DND-41 (cell line): ENCODE measurements around the gene TSPAN9.

Experiments used
- CTCF ChIP-seq: IDR thresholded peaks from 2 replicates; pipeline ENCODE4 v1.5.1; 2012; ENCODE audit warnings: borderline replicate concordance, low read length, moderate library complexity, mild to moderate bottlenecking; ENCODE audit not compliant: poor library complexity, severe bottlenecking; ENCODE audit errors: extremely low read depth
- EZH2 ChIP-seq: IDR thresholded peaks from 3 replicates; pipeline ENCODE4 v1.6.1; 2012; ENCODE audit warnings: borderline replicate concordance, low read depth, mild to moderate bottlenecking, moderate library complexity, low read length, inconsistent platforms; ENCODE audit not compliant: severe bottlenecking

DNA sequence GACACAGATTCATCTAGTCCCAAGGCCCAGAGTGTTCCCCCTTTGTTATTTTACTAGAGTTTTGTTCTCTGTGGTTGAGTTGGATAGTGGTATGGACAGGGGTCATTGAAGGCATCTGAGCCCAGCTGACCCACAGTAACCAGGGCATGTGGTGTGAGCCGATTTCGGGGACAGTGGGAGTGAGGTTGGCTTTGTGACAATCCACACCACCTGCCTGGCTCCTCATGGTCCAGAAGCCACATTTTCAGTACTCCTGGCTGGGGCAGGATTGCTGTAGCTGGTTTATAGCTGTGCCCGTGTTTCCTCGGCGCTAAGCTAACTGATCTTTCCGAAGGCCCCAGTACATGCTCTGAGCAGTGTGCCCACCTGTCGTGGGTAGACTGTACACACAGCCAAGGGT is 116.0 kb downstream of the TSPAN9 start:
- TF ChIP-seq CTCF: no peak
- no peak for TF ChIP-seq EZH2
